Stimulated activated CD8-positive, alpha-beta memory T cell treated with anti-CD3 and anti-CD28 coated beads, Interleukin-7, amount 100 ng/mL, for 24 hours (primary cell): ENCODE data around the gene SERPINA1.
"Not testable (repeated sequence)": the region's sequence is repeated elsewhere in the genome, so short reads cannot be mapped to it uniquely, and the experiment has no call there.

Experiments
- DNase-seq: peaks from one replicate; pipeline ENCODE4 v3.0.0-alpha.2; 2020; ENCODE audit warnings: low read depth

Gene SERPINA1

DNA sequence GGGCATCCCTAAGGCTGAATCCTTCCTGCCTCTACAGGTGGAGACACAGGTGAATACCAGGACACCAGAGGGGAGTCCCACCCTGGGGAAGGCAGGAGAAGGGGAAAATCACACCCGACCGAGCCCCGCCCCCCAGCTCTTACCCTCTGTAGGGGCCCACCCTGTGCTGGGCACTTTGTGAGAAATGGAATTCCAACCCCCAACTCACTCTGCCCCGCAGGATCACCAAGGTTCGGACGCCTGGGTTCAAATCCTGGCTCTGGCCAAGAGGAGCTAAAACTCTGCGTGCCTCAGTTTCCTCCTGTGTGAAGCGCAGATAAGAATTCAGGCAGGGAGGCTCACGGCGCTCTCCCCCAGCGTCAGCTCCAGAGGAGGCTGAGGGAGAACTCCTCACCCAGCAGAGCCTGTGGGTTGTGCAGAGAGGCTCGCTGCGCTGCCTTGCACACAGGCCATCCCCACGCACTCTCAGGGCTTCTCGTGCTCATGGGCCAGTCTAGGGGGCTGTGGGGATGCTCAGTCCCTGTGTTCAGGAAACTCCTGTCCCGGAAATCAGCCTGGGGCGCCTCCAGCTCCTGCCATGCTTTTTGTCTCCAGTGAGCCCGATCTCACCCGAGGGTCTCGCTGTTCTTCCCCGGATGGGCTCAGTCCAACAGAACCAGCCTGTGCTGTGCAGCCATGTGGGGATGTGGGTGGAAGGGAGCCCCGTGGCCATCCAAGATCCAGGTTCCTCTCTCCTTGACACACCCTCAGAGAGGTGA, 18.5 kb downstream of the SERPINA1 start:
- DNase-seq: not testable (repeated sequence)

DNA sequence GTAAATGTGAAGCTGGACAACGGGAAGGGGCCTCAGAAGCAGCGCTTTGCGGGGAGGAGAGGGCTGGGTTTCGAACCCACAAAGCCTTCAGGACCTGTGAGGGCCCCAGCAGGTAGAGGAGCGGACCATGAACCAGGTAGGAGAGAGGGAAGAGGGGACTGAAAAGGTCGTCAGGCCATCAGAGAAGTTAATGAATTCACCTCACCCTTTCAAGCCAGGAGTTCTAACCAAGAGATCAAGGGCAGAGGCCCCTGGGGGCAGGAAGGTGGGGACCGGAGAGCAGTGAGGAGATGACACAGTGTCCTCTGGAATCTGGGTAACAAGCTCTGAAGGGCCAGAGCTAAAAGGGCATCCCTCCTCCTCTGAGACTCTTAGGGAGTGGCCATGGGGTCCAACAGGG, 19.4 kb downstream of the SERPINA1 start:
- no peak for DNase-seq

DNA sequence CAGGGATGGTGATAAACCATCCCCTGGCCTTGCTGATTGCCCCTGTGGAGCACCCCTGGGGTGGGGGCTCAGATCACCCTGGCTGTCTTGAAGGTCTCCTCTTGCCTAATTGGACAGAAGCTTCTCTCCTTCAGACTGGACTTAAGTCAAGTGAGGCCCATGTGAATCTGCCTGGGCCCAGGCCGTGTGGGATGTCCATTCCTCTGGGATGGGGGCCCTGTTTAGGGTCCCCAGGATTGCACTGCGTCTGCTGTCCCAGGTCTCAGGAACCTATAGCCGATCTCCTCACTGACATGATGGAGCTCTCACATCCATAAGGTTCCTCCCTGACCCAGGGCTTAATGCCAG, 20.2 kb downstream of the SERPINA1 start:
- no peak for DNase-seq

GRCh38 chr14:94367347-94368242, 20.8 kb downstream of the SERPINA1 start:
- no peak for DNase-seq

- no peak for DNase-seq
These were observed 22.1 kb downstream of the SERPINA1 start, which contains the start of gene SERPINA2 for GRCh38 chr14:94366146-94366915. SERPINA2 (minus strand) TSS chr14:94366698.

DNA sequence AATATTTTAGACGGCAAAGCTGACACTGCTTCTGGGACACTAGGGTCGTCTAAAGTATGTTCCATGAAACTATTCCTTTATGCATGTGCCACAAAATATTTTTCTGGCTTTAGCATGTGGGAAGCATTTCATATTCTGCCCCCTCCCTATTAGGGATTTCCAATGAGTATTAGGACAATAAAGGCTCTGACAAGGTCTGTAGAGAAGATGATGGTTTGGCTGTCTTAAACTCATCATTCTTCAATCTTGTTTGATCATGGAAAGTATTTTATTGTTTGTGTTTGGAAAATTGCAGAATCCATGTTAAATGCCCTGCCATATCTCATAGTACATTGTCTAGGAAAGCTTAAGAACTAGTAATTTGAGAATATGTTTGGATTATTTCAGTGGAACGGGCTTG, 22.8 kb downstream of the SERPINA1 start:
- DNase-seq: no peak

GRCh38 chr14:94364964-94365363, 23.4 kb downstream of the SERPINA1 start:
- no peak for DNase-seq

GRCh38 chr14:94364037-94364436, 24.4 kb downstream of the SERPINA1 start:
- DNase-seq: no peak

DNA sequence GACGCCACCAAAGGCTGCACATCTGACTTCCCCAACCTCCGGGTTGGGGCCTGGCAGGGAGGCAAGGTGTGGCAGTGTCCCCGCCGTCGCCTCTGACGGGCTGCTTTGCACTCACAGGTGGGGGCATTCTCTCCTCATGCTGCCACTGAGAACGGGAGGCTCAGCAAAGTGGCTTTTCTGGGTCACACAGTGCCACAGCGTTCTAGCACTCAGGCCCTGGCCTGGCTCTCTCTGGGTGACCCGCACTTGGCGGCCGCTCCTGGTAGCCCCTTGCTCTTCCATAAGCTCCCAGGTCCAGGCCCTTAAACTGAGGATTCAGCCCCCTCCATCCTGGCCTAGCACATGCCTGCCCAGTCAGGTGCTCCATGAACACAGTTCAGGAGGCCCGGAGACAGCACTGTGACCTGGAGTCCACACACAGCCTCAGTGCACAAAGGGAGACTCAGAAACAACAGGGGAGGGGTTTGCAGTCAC, 25.2 kb downstream of the SERPINA1 start:
- DNase-seq: no peak

- no peak for DNase-seq
These were observed 25.7 kb downstream of the SERPINA1 start for GRCh38 chr14:94362614-94363133.

DNA sequence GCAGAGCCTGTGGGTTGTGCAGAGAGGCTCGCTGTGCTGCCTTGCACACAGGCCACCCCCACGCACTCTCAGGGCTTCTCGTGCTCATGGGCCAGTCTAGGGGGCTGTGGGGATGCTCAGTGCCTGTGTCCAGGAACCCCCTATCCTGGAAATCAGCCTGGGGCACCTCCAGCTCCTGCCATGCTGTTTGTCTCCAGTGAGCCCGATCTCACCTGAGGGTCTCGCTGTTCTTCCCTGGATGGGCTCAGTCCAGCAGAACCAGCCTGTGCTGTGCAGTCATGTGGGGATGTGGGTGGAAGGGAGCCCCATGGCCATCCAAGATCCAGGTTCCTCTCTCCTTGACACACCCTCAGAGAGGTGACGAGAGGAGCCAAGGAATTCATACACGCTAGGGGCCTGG, 26.7 kb downstream of the SERPINA1 start:
- no peak for DNase-seq

GRCh38 chr14:94360945-94361565, 27.3 kb downstream of the SERPINA1 start:
- DNase-seq: no peak

- DNase-seq: no peak
These were observed 31.2 kb downstream of the SERPINA1 start for GRCh38 chr14:94357166-94357565.

DNA sequence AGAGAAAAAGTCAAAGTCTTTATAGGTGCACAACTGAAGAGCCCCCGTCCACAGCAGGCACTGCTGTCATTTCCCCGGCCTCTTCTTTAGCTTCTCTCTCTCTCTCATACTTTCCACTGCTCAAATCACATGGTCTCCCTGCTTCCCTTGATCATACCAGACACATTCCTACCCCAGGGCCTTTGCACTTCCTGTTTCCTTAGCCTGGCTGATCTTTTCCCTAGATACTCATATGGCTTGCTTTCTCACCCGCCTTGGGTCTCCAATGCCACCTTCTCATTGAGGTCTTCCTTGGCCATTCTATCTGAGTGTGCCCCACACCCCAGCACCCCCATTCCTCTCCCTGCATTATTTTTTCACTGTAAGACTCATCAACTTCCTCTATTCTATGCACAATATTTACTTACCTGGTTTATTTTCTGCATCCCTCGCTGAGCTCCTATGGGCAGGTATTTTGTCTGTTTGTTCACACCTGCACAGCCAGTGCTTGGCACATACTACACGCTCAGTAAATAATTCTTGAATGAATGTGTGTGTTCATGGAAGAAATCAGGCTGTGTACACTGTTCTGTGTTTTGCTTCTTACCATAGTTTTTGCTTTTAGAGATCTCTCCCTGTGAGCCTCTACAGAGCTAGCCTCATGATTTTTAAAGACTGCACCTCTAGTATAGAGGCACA, 31.9 kb downstream of the SERPINA1 start:
- DNase-seq: no peak

- DNase-seq: no peak
These were observed 33.1 kb downstream of the SERPINA1 start for GRCh38 chr14:94355191-94355794.

DNA sequence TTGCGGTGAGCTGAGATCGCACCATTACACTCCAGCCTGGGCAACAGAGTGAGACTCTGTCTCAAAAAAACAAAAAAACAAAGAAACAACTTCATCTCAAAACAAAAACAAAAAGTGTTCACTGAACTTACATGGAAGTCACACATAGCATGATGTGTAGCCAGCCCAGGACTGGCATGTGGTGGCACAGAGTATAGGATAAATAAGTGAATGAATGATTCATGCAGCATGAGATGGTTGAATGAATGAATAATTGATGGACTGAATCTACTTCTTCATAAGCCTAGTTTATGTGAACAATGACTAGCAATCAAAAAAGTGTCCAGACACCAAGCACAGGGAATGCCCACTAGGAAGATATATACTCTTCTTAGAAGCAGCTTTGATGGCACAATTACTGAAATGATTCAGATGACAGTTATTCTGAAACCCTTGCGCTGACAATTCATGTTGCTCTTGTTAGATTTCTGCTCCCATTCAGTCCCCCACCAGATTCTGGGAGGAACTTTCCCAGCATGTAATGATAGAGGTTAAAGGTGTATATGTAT, 33.7 kb downstream of the SERPINA1 start:
- DNase-seq: no peak

DNA sequence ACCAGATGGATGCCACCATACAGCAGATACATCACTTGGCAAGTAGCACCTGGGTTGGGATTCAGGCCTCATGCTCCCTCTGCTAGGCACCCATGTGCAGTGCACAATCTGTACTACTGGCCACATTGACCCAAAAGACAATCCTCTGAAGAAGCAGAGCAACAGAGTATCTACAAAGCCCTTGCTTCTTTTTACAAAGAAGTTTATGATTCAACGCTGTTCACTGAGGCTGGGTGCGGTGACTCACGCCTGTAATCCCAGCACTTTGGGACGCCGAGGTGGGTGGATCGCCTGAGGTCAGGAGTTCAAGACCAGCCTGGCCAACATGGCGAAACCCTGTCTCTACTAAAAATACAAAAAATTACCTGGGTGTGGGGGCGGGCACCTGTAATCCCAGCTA, 34.2 kb downstream of the SERPINA1 start:
- not testable (repeated sequence) for DNase-seq

- no peak for DNase-seq
These were observed 39.1 kb downstream of the SERPINA1 start for GRCh38 chr14:94349276-94349675.

DNA sequence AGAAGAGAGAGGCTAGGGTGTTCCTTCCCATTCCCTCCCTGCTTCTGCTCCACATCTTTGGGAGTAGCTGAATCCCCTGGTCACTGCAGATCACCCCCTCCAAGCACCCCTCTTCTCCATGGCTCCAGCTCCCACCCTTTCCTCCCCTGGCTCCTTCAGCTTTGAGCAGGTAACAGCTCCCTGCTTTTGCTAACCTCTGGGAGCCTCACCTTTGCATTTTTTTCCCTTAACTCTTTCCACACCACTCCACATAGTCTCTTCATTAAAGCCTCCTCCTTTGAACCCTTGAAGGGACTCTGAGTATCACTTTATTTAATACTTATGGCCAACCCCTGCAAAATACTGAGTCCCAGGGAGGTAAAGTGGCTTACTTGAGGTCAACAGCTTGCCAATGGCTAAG, 39.6 kb downstream of the SERPINA1 start:
- DNase-seq: no peak

GRCh38 chr14:94346841-94347240, 41.6 kb downstream of the SERPINA1 start:
- DNase-seq: no peak
